HCT116 (cell line): ENCODE measurements around the gene HTRA2. TPM values are rescaled to one million over a fixed set of nuclear protein-coding genes. Genes with fewer than 3 reads are reported as not detected.

Source experiments
- ATAC-seq: fragments of 200-7000 bp; cut with Tn5 transposase; 2 replicates; pipeline ENCODE4 v1.9.1; 2020; ENCODE audit warnings: mild to moderate bottlenecking, moderate library complexity
- BruUV-seq: library from RNA; stranded (reverse); fragments of 400-500 nt; replicated peaks from 2 replicates; lab custom pipeline; 2021; lab: Mats Ljungman, UMichigan
- CTCF ChIA-PET: fragments of 300-600 bp; sonication (Branson Sonifier 250); formaldehyde crosslinking; loops from one replicate; lab custom pipeline; 2021; ENCODE audit warnings: antibody characterized with exemption; lab: Charles Lee
- POLR2A ChIA-PET: fragments of 300-600, 350-600 bp; sonication (Branson Sonifier 250); formaldehyde crosslinking; loops from one replicate; lab custom pipeline; 2021; ENCODE audit warnings: antibody characterized with exemption; lab: Charles Lee
- RAD21 ChIA-PET, 2 experiments: fragments of 300-600 bp; sonication (Branson Sonifier 250); formaldehyde crosslinking; loops; one replicate each; lab custom pipeline; 2023; ENCODE audit warnings: low total read pairs in 2 of 2; ENCODE audit not compliant: uncharacterized antibody in 2 of 2, unreplicated experiment in 2 of 2, low non-redundant PET in 1 of 2; lab: Charles Lee
- DNase-seq: peaks from one replicate; pipeline ENCODE4 v3.0.0-alpha.2; 2010; ENCODE audit warnings: low read depth, low spot score
- H2AFZ ChIP-seq: fragments of 200-600 bp; shearing (Covaris generic), sonication (generic); 2 replicates; pipeline ENCODE4 v1.6.1; 2017; ENCODE audit warnings: low read depth, mixed run types, mixed read lengths, antibody characterized with exemption, low read length; ENCODE audit not compliant: poor library complexity, severe bottlenecking
- H3K27ac ChIP-seq: 2 replicates; pipeline ENCODE4 v1.5.1; 2012; ENCODE audit warnings: low read depth, low read length
- H3K27me3 ChIP-seq: fragments of 200-600 bp; sonication (generic); 2 replicates; pipeline ENCODE4 v1.6.1; 2016; ENCODE audit warnings: mixed run types, low read length, mixed read lengths; ENCODE audit not compliant: insufficient read depth
- H3K36me3 ChIP-seq, 2 experiments: fragments of 200-500 bp in 1 of 2; fragments of 200-600 bp in 1 of 2; sonication (Bioruptor generic) in 1 of 2; sonication (generic) in 1 of 2; 2 replicates each; pipeline versions ENCODE4 v1.5.1 to v1.6.1; 2014 to 2016; ENCODE audit warnings: low read length in 2 of 2, inconsistent platforms in 1 of 2, mixed read lengths in 1 of 2, mixed run types in 1 of 2; ENCODE audit not compliant: insufficient read depth in 2 of 2, control insufficient read depth in 1 of 2
- H3K4me1 ChIP-seq, 2 experiments: fragments of 200-600 bp in 1 of 2; sonication (generic) in 1 of 2; 2 replicates each; pipeline versions ENCODE4 v1.5.1 to v1.6.1; 2012 to 2017; ENCODE audit warnings: low read length in 2 of 2, inconsistent platforms in 1 of 2, mild to moderate bottlenecking in 1 of 2, mixed read lengths in 1 of 2, mixed run types in 1 of 2, moderate library complexity in 1 of 2; ENCODE audit not compliant: insufficient read depth in 2 of 2, control insufficient read depth in 1 of 2
- H3K4me2 ChIP-seq: fragments of 200-600 bp; sonication (generic); 2 replicates; pipeline ENCODE4 v1.6.1; 2017; ENCODE audit warnings: mixed run types, low read length, mixed read lengths
- H3K4me3 ChIP-seq, 2 experiments: fragments of 200-600 bp in 1 of 2; sonication (generic) in 1 of 2; replicated peaks in 1 of 2; 2 replicates each; pipeline ENCODE4 v1.5.1; 2011 to 2016; ENCODE audit warnings: low read length in 2 of 2, control low read depth in 1 of 2, low read depth in 1 of 2, mild to moderate bottlenecking in 1 of 2, mixed read lengths in 1 of 2, mixed run types in 1 of 2
- H3K79me2 ChIP-seq: fragments of 200-600 bp; sonication (generic); 2 replicates; pipeline ENCODE4 v1.6.1; 2017; ENCODE audit warnings: mild to moderate bottlenecking, mixed run types, low read length, moderate library complexity, mixed read lengths; ENCODE audit not compliant: insufficient read depth
- H3K9ac ChIP-seq: fragments of 200-600 bp; sonication (generic); 2 replicates; pipeline ENCODE4 v1.6.1; 2016; ENCODE audit warnings: low read length, mixed read lengths
- H3K9me2 ChIP-seq: fragments of 200-600 bp; sonication (generic), shearing (Covaris generic); 2 replicates; pipeline ENCODE4 v1.6.1; 2017; ENCODE audit warnings: mixed run types, mild to moderate bottlenecking, moderate library complexity; ENCODE audit not compliant: insufficient read depth
- H3K9me3 ChIP-seq, 2 experiments: fragments of 200-500 bp in 1 of 2; fragments of 200-600 bp in 1 of 2; sonication (Bioruptor generic) in 1 of 2; sonication (generic) in 1 of 2; 2 replicates each; pipeline ENCODE4 v1.6.1; 2014 to 2017; ENCODE audit warnings: low read length in 2 of 2, mixed read lengths in 2 of 2, inconsistent platforms in 1 of 2, low read depth in 1 of 2, mild to moderate bottlenecking in 1 of 2, mixed run types in 1 of 2, moderate library complexity in 1 of 2; ENCODE audit not compliant: control insufficient read depth in 1 of 2, insufficient read depth in 1 of 2
- H4K20me1 ChIP-seq: fragments of 200-600 bp; sonication (generic), shearing (Covaris generic); 2 replicates; pipeline ENCODE4 v1.6.1; 2017; ENCODE audit warnings: mixed run types, mild to moderate bottlenecking, moderate library complexity; ENCODE audit not compliant: insufficient read depth
- CBX3 ChIP-seq: IDR thresholded peaks from 2 replicates; pipeline ENCODE4 v1.6.1; 2012; ENCODE audit warnings: low read depth
- CEBPB ChIP-seq: IDR thresholded peaks from 2 replicates; pipeline ENCODE4 v1.6.1; 2012; ENCODE audit warnings: low read depth
- EGR1 ChIP-seq: IDR thresholded peaks from 2 replicates; pipeline ENCODE4 v1.6.1; 2012; ENCODE audit warnings: low read depth
- ELF1 ChIP-seq: IDR thresholded peaks from 2 replicates; pipeline ENCODE4 v1.6.1; 2012; ENCODE audit warnings: low read depth, borderline replicate concordance
- EZH2 ChIP-seq: fragments of 200-600 bp; sonication (generic); IDR thresholded peaks from 2 replicates; pipeline ENCODE4 v1.6.1; 2017; ENCODE audit warnings: antibody characterized with exemption, mixed run types
- EZH2phosphoT487 ChIP-seq: fragments of 200-600 bp; IDR thresholded peaks from 2 replicates; pipeline ENCODE4 v1.6.1; 2018; ENCODE audit warnings: antibody characterized with exemption, borderline replicate concordance
- JUND ChIP-seq: IDR thresholded peaks from 2 replicates; pipeline ENCODE4 v1.6.1; 2012
- POLR2A ChIP-seq: IDR thresholded peaks from 2 replicates; pipeline ENCODE4 v1.7.0; 2011; ENCODE audit warnings: borderline replicate concordance; ENCODE audit not compliant: insufficient read depth, insufficient read length; ENCODE audit errors: extremely low read depth
- POLR2AphosphoS5 ChIP-seq: IDR thresholded peaks from 2 replicates; pipeline ENCODE4 v1.6.1; 2011; ENCODE audit warnings: mild to moderate bottlenecking, low read depth, low read length, moderate library complexity
- RAD21 ChIP-seq: IDR thresholded peaks from 2 replicates; pipeline ENCODE4 v1.6.1; 2012; ENCODE audit warnings: low read depth, mild to moderate bottlenecking
- SP1 ChIP-seq: IDR thresholded peaks from 2 replicates; pipeline ENCODE4 v1.6.1; 2012; ENCODE audit warnings: low read depth
- SRF ChIP-seq: IDR thresholded peaks from 2 replicates; pipeline ENCODE4 v1.6.1; 2012; ENCODE audit warnings: low read depth
- TCF7L2 ChIP-seq: IDR thresholded peaks from 2 replicates; pipeline ENCODE4 v1.7.0; 2011; ENCODE audit warnings: borderline replicate concordance, inconsistent platforms; ENCODE audit not compliant: insufficient read depth, insufficient read length; ENCODE audit errors: extremely low read depth
- YY1 ChIP-seq: IDR thresholded peaks from 2 replicates; pipeline ENCODE4 v1.6.1; 2011; ENCODE audit warnings: low read length, low read depth, moderate library complexity, mild to moderate bottlenecking; ENCODE audit not compliant: insufficient replicate concordance; ENCODE audit errors: extremely low read depth
- ZFX ChIP-seq: fragments of 450-650 bp; IDR thresholded peaks from 2 replicates; pipeline ENCODE4 v1.6.1; 2017
- intact Hi-C: fragments of 100-400 bp; cut with micrococcal nuclease; formaldehyde crosslinking; loops from 2 replicates; pipeline ENCODE4 v1.10.0; 2022
- total RNA-seq: library from RNA; stranded (reverse); gene quantifications from one replicate; pipeline ENCODE4 v1.2.1, GENCODE V29; 2021; ENCODE audit not compliant: unreplicated experiment
- TF ChIP-seq, protein P1 (sequence below): IDR thresholded peaks from 2 replicates; pipeline ENCODE4 v1.6.1; 2012
- TF ChIP-seq, protein P2 (sequence below): IDR thresholded peaks from 2 replicates; pipeline ENCODE4 v1.6.1; 2011; ENCODE audit warnings: mild to moderate bottlenecking, low read length, moderate library complexity; ENCODE audit not compliant: insufficient replicate concordance; ENCODE audit errors: extremely low read depth

Gene HTRA2
- total RNA-seq, 1 experiment from 2014 or later, result 36.2 TPM

DNA sequence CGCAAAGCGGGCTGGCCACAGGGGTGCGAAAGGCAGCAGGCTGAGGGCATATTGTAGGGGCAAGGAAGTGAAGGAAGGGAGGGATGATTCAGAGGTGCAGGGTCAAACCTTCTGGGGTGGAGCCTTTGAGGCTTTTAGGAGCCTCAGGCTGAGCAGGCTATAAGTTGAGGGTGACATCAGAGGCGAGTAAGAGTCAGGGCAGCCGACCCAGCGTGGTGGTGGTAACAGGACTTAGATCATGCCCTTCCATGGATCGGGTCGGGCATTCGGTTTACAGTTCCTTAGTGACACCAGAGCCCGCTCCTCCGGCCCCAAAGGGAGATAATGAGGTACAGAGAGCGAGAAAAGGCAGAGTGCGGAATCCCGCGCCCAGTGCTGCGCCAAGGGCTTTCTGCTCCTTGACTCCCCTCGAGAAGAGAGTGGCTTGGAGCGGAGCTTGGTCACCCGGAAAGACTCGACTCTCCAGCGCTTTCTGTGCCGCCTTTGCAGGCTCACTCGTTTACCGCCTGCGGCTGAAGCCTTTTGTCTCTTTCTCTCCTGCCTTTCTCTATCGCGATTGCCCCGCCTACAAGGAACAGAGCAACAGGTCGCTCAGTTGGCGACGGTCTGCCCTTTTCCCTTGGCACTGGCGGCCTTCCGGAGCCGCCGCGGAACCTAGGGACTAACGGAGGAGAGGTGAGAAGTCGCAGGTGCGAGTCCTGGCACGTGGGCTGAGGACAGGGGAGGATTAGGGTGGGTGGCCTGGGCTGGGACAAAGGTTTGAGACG, 31.1 kb upstream of the HTRA2 start:
- BruUV-seq, result no TSS peak
- ATAC-seq, result no peak
- POLR2A ChIA-PET, result no interaction called here
- no peaks in the 10 kb centered on the region for H4K20me1 ChIP-seq
- H3K4me1 ChIP-seq, result peaks cover 12 to 29% of the 10 kb centered on the region in 2 experiments
- RAD21 ChIA-PET, result no interaction called here
- H3K79me2 ChIP-seq, result no peaks in the 10 kb centered on the region
- H3K4me3 ChIP-seq, result no peak overlapping the region
- H2AFZ ChIP-seq, result no peak overlapping the region
- H3K27me3 ChIP-seq, result no peaks in the 10 kb centered on the region
- no peak overlapping the region for H3K4me2 ChIP-seq
- H3K9me3 ChIP-seq, result no peaks in the 10 kb centered on the region
- intact Hi-C loops, result no loop called here
- H3K36me3 ChIP-seq, result no peaks in the 10 kb centered on the region
- H3K27ac ChIP-seq, result no peak overlapping the region
- H3K9ac ChIP-seq, result no peak overlapping the region
- H3K9me2 ChIP-seq, result no peaks in the 10 kb centered on the region
- TF ChIP-seq CEBPB (no peak), SRF (no peak), EGR1 (no peak), CBX3 (no peak), EZH2phosphoT487 (no peak), ELF1 (no peak), RAD21 (no peak), TCF7L2 (no peak), POLR2A (no peak), EZH2 (no peak), POLR2AphosphoS5 (no peak), YY1 (no peak), JUND (no peak), SP1 (no peak), ZFX (no peak)
- TF ChIP-seq, protein P1, sequence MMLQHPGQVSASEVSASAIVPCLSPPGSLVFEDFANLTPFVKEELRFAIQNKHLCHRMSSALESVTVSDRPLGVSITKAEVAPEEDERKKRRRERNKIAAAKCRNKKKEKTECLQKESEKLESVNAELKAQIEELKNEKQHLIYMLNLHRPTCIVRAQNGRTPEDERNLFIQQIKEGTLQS, result no peak
- TF ChIP-seq, protein P2, sequence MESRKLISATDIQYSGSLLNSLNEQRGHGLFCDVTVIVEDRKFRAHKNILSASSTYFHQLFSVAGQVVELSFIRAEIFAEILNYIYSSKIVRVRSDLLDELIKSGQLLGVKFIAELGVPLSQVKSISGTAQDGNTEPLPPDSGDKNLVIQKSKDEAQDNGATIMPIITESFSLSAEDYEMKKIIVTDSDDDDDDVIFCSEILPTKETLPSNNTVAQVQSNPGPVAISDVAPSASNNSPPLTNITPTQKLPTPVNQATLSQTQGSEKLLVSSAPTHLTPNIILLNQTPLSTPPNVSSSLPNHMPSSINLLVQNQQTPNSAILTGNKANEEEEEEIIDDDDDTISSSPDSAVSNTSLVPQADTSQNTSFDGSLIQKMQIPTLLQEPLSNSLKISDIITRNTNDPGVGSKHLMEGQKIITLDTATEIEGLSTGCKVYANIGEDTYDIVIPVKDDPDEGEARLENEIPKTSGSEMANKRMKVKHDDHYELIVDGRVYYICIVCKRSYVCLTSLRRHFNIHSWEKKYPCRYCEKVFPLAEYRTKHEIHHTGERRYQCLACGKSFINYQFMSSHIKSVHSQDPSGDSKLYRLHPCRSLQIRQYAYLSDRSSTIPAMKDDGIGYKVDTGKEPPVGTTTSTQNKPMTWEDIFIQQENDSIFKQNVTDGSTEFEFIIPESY, result no peak
- CTCF ChIA-PET, result no interaction called here
- DNase-seq, result no peak
